B cell (primary cell): ENCODE data around the gene ZNF268.

Experiments
- CTCF ChIP-seq: fragments of 200-600 bp; IDR thresholded peaks from one replicate; pipeline ENCODE4 v1.8.0; 2022; ENCODE audit warnings: antibody characterized with exemption, mild to moderate bottlenecking
- EZH2 ChIP-seq: IDR thresholded peaks from 2 replicates; pipeline ENCODE4 v1.6.1; 2012; ENCODE audit warnings: borderline replicate concordance, low read depth, mild to moderate bottlenecking, moderate library complexity, low read length; ENCODE audit not compliant: insufficient read depth, poor library complexity, severe bottlenecking

- TF ChIP-seq CTCF: no peak
- TF ChIP-seq EZH2: no peak
Measured at GRCh38 chr12:133222211-133222610, 40.9 kb downstream of the ZNF268 start.
